Urinary bladder (tissue), 4 donors: ENCODE data around the gene EGLN2. TPM values are rescaled to one million over a fixed set of nuclear protein-coding genes. Genes with fewer than 3 reads are reported as not detected.

ENCODE experiments used
- DNase-seq: peaks from one replicate; pipeline ENCODE4 v3.0.0-alpha.2; 2015; ENCODE audit errors: extremely low spot score
- H3K27ac ChIP-seq: one replicate; pipeline ENCODE4 v1.5.1; 2013; ENCODE audit warnings: low read depth, mild to moderate bottlenecking, moderate library complexity
- H3K36me3 ChIP-seq: one replicate; pipeline ENCODE4 v1.6.1; 2013; ENCODE audit warnings: mild to moderate bottlenecking, moderate library complexity; ENCODE audit not compliant: insufficient read depth
- H3K4me1 ChIP-seq: one replicate; pipeline ENCODE4 v1.6.1; 2013; ENCODE audit warnings: mild to moderate bottlenecking, moderate library complexity; ENCODE audit not compliant: insufficient read depth
- H3K4me3 ChIP-seq: one replicate; pipeline ENCODE4 v1.5.1; 2013; ENCODE audit warnings: low read depth, low read length
- WGBS: extraction: QIAGEN DNeasy Blood & Tissue Kit; methylation state at CpG from one replicate; pipeline ENCODE4 v1.1.7; 2013; 5-methylcytosine and 5-hydroxymethylcytosine counted together
- polyA plus RNA-seq: library from polyadenylated mRNA; stranded (reverse); fragments of 200-250 nt; gene quantifications from one replicate; pipeline ENCODE4 v1.2.3, GENCODE V29; 2013
- total RNA-seq: library from RNA; depleted of rRNA; stranded (reverse); fragments of >200 nt; gene quantifications from one replicate; pipeline ENCODE4 v1.2.3, GENCODE V29; 2014
- donor health status: healthy with polysubstance abuse.
- donor health status: healthy.

The EGLN2 gene
- 39.5 TPM for total RNA-seq
- polyA plus RNA-seq: 122 TPM

GRCh38 chr19:40798683-40799557 is at the start of gene EGLN2:
EGLN2 (plus strand) TSS chr19:40799191; CDS start chr19:40800573, 1,382 bp downstream.
- H3K27ac ChIP-seq: peak within 1 kb of the TSS; percentile 94
- no peaks in the 10 kb centered on the region for H3K4me1 ChIP-seq
- DNase-seq: peak; percentile 99
- H3K4me3 ChIP-seq: peak within 1 kb of the TSS; percentile 90
- H3K36me3 ChIP-seq: peaks cover 5% of the 10 kb centered on the region
- under 1% methylated on average over 99 of the region's 110 CpGs for WGBS

DNA sequence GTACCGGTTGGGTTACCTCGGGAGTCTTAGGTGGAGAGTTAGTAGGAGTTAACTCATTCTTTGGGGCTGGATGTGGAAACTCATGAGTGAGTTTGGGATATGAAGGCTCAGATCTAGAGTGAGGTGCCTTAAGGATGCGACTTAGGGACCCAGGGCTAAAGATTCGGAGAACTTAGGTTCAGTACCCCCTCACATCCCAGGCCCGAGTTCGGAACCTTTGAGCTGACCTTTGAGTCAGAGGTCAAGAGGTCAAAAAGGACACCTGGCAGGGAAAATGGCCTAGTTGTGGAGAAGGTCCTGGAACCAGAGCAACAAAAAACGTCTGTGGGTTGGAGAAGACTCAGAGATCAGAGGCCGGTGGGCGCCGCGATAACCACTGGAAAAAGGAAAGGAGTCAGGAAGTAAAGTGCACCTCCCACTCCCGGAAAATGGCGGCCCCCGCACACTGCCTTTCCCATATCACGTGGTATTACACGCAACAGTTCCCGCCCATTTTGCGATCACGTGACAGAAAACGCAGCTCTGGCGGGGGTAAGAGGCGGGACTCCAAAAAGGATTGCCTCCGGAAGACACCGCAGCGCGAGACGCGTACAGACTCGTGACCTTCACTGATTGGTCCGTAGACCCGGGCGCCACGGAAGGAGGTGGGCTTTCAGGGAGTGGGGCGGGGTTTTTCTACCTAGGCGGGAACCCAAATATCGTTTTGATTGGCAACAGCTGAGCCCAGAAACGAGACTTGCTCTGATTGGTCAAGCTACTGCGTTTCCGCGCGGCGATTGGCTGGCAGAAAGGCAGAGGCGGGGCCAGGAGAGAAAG is 48.7 kb upstream of the EGLN2 start, which contains the start of gene ACTMAP:
TSS of gene ACTMAP (minus strand) at position 420 of the 816 bp plus-strand sequence. CDS start 674 bp downstream, outside the sequence.
- peak within 1 kb of the TSS; percentile 66 for H3K4me3 ChIP-seq
- DNase-seq: peak; percentile 100
- WGBS: under 1% methylated on average over 43 of the region's 43 CpGs
- peaks cover 1% of the 10 kb centered on the region for H3K4me1 ChIP-seq
- no peaks in the 10 kb centered on the region for H3K36me3 ChIP-seq
- H3K27ac ChIP-seq: peak within 1 kb of the TSS; percentile 84

DNA sequence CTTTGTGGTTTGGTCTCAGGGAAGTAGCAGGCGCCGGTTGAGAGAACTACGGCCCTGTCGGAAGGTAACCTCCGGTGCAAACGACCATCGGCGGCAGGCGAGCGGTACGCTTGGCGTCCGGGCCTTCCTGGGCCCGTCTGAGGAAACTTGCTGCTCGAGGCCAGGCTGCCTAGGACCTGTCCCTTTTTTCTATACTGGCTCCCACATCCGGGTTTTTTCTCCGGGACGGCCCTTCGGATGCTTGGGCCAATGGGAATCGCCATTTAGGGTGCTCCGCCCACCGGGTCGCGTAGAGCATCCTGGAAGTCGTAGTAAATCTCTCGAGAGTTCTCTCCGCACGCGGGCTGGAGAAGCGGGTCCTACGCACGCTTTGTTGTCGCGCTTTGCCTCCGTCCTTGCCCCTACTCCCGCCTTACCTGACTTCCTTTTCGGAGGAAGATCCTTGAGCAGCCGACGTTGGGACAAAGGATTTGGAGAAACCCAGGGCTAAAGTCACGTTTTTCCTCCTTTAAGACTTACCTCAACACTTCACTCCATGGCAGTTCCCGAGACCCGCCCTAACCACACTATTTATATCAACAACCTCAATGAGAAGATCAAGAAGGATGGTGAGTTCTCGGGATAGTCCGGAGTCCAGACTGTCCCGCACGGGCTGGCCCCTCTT is 48.0 kb upstream of the EGLN2 start, which contains the start of gene SNRPA:
TSS of gene SNRPA (plus strand) at position 330 of the 664 bp plus-strand sequence. CDS start at position 536, 206 bp downstream.
- H3K4me1 ChIP-seq: peaks cover 1% of the 10 kb centered on the region
- H3K4me3 ChIP-seq: peak within 1 kb of the TSS; percentile 66
- H3K27ac ChIP-seq: peak within 1 kb of the TSS; percentile 84
- WGBS: under 1% methylated on average over 46 of the region's 46 CpGs
- DNase-seq: peak; percentile 98
- H3K36me3 ChIP-seq: no peaks in the 10 kb centered on the region

DNA sequence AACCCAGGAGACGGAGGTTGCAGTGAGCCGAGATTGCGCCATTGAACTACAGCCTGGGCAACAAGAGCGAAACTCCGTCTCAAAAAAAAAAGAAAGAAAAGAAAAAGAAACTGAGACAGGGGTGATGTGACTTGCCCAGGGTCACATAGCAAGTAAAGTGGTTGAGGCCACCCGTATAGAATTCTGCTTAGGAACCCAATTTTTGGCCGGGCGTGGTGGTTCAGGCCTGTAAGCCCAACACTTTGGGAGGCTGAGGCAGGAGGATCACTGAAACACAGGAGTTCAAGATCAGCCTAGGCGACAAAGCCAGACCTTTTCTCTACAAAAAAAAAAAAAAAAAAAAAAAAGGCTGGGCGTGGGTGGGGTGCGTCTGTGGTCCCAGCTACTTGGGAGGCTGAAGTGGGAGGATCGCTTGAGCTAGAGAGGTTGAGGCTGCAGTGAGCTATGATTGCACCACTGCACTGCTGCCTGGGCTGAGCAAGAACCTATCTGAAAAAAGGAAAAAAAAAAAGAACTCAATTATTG is 46.7 kb upstream of the EGLN2 start:
- H3K4me3 ChIP-seq: peak overlapping the region; percentile 10
- no peak overlapping the region for H3K27ac ChIP-seq
- DNase-seq: no peak
- peaks cover 1% of the 10 kb centered on the region for H3K4me1 ChIP-seq
- peaks cover 3% of the 10 kb centered on the region for H3K36me3 ChIP-seq
- WGBS: 84% methylated on average over 12 of the region's 12 CpGs

DNA sequence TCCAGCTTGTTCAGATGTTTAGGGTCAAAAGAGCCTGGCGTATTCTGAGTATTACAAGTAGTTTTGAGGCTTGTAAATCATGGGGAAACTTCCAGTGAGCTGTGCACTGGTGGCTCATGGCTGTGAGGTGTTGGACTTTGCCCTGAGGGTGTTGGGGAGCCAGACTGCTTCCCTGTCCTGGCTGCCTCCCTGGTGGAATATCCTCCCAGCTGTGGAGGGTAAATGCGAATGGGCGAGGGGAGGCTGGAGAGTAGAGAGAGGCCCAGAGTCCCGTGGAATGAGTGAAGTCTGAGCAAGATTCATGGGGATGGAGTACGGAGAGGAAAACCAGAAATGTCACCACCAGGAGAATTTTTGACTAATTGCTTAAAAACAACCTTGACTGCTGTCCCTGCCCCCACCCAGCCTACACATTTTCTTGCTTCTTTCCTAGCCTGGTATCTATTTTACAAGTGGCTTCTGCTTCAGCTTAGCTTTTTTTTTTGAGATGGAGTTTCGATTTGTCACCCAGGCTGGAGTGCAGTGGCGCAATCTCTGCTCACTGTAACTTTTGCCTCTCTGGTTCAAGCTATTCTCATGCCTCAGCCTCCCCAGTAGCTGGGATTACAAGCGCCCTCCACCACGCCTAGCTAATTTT is 44.3 kb upstream of the EGLN2 start:
- Histone ChIP-seq H3K4me1 (peaks cover 1% of the 10 kb centered on the region), H3K36me3 (peaks cover 10% of the 10 kb centered on the region), H3K27ac (no peak overlapping the region), H3K4me3 (no peak overlapping the region)
- WGBS: 80% methylated on average over 9 of the region's 9 CpGs
- DNase-seq: no peak

- no peak for DNase-seq
- H3K27ac ChIP-seq: no peak overlapping the region
- peaks cover 1% of the 10 kb centered on the region for H3K4me1 ChIP-seq
- peaks cover 10% of the 10 kb centered on the region for H3K36me3 ChIP-seq
- WGBS: 95% methylated on average over 3 of the region's 3 CpGs
- no peak overlapping the region for H3K4me3 ChIP-seq
Measured at GRCh38 chr19:40755248-40755624, 43.8 kb upstream of the EGLN2 start.

DNA sequence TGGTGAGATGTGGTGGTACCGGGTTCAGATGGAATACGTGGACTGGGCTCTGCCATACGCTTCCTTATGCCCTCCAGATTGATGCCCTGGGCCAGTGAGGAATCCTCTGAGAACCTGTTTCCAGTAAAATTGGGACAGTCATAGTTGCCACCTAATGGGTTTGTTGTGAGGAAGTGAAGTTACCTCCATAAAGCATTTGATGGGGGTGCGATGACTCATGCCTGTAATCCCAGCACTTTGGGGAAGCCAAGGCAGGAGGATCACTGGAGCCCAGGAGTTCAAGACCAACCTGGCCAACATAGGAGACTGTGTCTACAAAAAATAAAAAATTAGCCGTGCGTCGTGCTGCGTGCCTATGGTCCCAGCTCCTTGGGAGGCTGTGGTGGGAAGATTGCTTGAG is 43.2 kb upstream of the EGLN2 start:
- WGBS: 98% methylated on average over 8 of the region's 8 CpGs
- Histone ChIP-seq H3K4me1 (peaks cover 1% of the 10 kb centered on the region), H3K27ac (no peak overlapping the region), H3K36me3 (peaks cover 10% of the 10 kb centered on the region), H3K4me3 (no peak overlapping the region)
- no peak for DNase-seq

GRCh38 chr19:40756502-40757110 is 42.4 kb upstream of the EGLN2 start:
- peaks cover 1% of the 10 kb centered on the region for H3K4me1 ChIP-seq
- no peak overlapping the region for H3K27ac ChIP-seq
- 85% methylated on average over 11 of the region's 11 CpGs for WGBS

GRCh38 chr19:40758491-40758890 is 40.5 kb upstream of the EGLN2 start:
- H3K27ac ChIP-seq: no peak overlapping the region
- no peak overlapping the region for H3K4me3 ChIP-seq
- DNase-seq: no peak
- peaks cover 12% of the 10 kb centered on the region for H3K36me3 ChIP-seq
- WGBS: 98% methylated on average over 3 of the region's 3 CpGs
- H3K4me1 ChIP-seq: peaks cover 1% of the 10 kb centered on the region

More at GRCh38 chr19:40756502-40757110, 42.4 kb upstream of the EGLN2 start:
- no peak for DNase-seq
- H3K36me3 ChIP-seq: peaks cover 10% of the 10 kb centered on the region
- no peak overlapping the region for H3K4me3 ChIP-seq

DNA sequence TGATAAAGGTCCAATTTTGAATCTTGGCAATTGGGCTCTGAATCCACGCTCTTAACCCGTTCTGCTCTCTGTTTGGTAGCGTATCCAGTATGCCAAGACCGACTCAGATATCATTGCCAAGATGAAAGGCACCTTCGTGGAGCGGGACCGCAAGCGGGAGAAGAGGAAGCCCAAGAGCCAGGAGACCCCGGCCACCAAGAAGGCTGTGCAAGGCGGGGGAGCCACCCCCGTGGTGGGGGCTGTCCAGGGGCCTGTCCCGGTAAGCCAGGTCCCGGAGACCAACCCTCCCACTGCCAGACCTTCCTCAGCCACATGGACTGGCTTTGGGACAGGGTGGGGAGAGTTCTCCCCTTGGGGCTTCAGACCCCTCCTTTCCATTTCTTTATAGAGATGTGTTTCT is 39.6 kb upstream of the EGLN2 start:
- no peak overlapping the region for H3K4me3 ChIP-seq
- H3K27ac ChIP-seq: no peak overlapping the region
- WGBS: 91% methylated on average over 13 of the region's 13 CpGs
- peaks cover 12% of the 10 kb centered on the region for H3K36me3 ChIP-seq
- H3K4me1 ChIP-seq: peaks cover under 1% of the 10 kb centered on the region
- DNase-seq: no peak

GRCh38 chr19:40762754-40763470 is 36.1 kb upstream of the EGLN2 start:
- H3K4me1 ChIP-seq: no peaks in the 10 kb centered on the region
- H3K4me3 ChIP-seq: no peak overlapping the region
- 92% methylated on average over 17 of the region's 17 CpGs for WGBS
- H3K27ac ChIP-seq: no peak overlapping the region
- no peak for DNase-seq
- peaks cover 6% of the 10 kb centered on the region for H3K36me3 ChIP-seq

GRCh38 chr19:40763526-40763925 is 35.5 kb upstream of the EGLN2 start:
- Histone ChIP-seq H3K36me3 (peaks cover 6% of the 10 kb centered on the region), H3K4me1 (no peaks in the 10 kb centered on the region), H3K27ac (no peak overlapping the region), H3K4me3 (no peak overlapping the region)
- 89% methylated on average over 7 of the region's 7 CpGs for WGBS
- no peak for DNase-seq
